Astrocyte (in vitro differentiated cells and primary cell): ENCODE measurements around the gene YPEL5. TPM values are rescaled to one million over a fixed set of nuclear protein-coding genes. Genes with fewer than 3 reads are reported as not detected.

ENCODE experiments used
- DNase-seq: peaks from one replicate; pipeline ENCODE4 v3.0.0-alpha.2; 2010; ENCODE audit warnings: low read depth
- FAIRE-seq: peaks from 2 replicates; lab custom pipeline; 2011; peaks lifted over from hg19 to GRCh38; lab: Jason Lieb, UNC
- H2AFZ ChIP-seq: 2 replicates; pipeline ENCODE4 v1.6.0; 2012; ENCODE audit warnings: low read depth, low read length, inconsistent platforms
- H3K27ac ChIP-seq: 2 replicates; pipeline ENCODE4 v1.5.1; 2011; ENCODE audit warnings: low read depth, low read length, inconsistent platforms
- H3K27me3 ChIP-seq: 2 replicates; pipeline ENCODE4 v1.6.0; 2011; ENCODE audit warnings: low read length, inconsistent platforms; ENCODE audit not compliant: insufficient read depth
- H3K36me3 ChIP-seq: 2 replicates; pipeline ENCODE4 v1.5.1; 2011; ENCODE audit warnings: low read length, inconsistent platforms; ENCODE audit not compliant: insufficient read depth
- H3K4me1 ChIP-seq: 2 replicates; pipeline ENCODE4 v1.5.1; 2011; ENCODE audit warnings: low read length, inconsistent platforms; ENCODE audit not compliant: insufficient read depth
- H3K4me2 ChIP-seq: 2 replicates; pipeline ENCODE4 v1.6.0; 2012; ENCODE audit warnings: low read length, inconsistent platforms
- H3K4me3 ChIP-seq: 2 replicates; pipeline ENCODE4 v1.5.1; 2011; ENCODE audit warnings: low read depth, mild to moderate bottlenecking, low read length, inconsistent platforms; ENCODE audit not compliant: insufficient read depth
- H3K79me2 ChIP-seq: 2 replicates; pipeline ENCODE4 v1.6.0; 2012; ENCODE audit warnings: mild to moderate bottlenecking, low read length, inconsistent platforms; ENCODE audit not compliant: insufficient read depth
- H3K9ac ChIP-seq: 2 replicates; pipeline ENCODE4 v1.6.0; 2012; ENCODE audit warnings: mild to moderate bottlenecking, low read length, inconsistent platforms
- H3K9me3 ChIP-seq: 2 replicates; pipeline ENCODE4 v1.5.1; 2012; ENCODE audit warnings: low read depth, mild to moderate bottlenecking, low read length, inconsistent platforms; ENCODE audit not compliant: insufficient read depth
- H4K20me1 ChIP-seq: 2 replicates; pipeline ENCODE4 v1.6.0; 2012; ENCODE audit warnings: low read length, inconsistent platforms; ENCODE audit not compliant: insufficient read depth
- H3K27ac Mint-ChIP-seq: one replicate; pipeline ENCODE4 v1.8.0; 2021; ENCODE audit warnings: mild to moderate bottlenecking, mixed read lengths; ENCODE audit not compliant: unreplicated experiment
- H3K27me3 Mint-ChIP-seq: one replicate; pipeline ENCODE4 v1.8.0; 2021; ENCODE audit warnings: low read depth, mixed read lengths; ENCODE audit not compliant: unreplicated experiment
- H3K36me3 Mint-ChIP-seq: one replicate; pipeline ENCODE4 v1.8.0; 2021; ENCODE audit warnings: low read depth, mixed read lengths; ENCODE audit not compliant: unreplicated experiment
- H3K4me1 Mint-ChIP-seq: one replicate; pipeline ENCODE4 v1.8.0; 2021; ENCODE audit warnings: low read depth, mixed read lengths; ENCODE audit not compliant: unreplicated experiment
- H3K4me3 Mint-ChIP-seq: one replicate; pipeline ENCODE4 v1.8.0; 2021; ENCODE audit warnings: mild to moderate bottlenecking, moderate library complexity, mixed read lengths; ENCODE audit not compliant: unreplicated experiment
- H3K9me3 Mint-ChIP-seq: one replicate; pipeline ENCODE4 v1.8.0; 2021; ENCODE audit warnings: mild to moderate bottlenecking, mixed read lengths; ENCODE audit not compliant: unreplicated experiment
- CTCF ChIP-seq: IDR thresholded peaks from 2 replicates; pipeline ENCODE4 v1.5.1; 2011; ENCODE audit warnings: low read depth, mild to moderate bottlenecking, inconsistent platforms, low read length, moderate library complexity; ENCODE audit not compliant: insufficient read depth
- EZH2 ChIP-seq: IDR thresholded peaks from 2 replicates; pipeline ENCODE4 v1.6.1; 2012; ENCODE audit warnings: mild to moderate bottlenecking, low read length, inconsistent platforms; ENCODE audit not compliant: insufficient read depth
- total RNA-seq: library from RNA; stranded (reverse); gene quantifications from 2 replicates; pipeline ENCODE4 v1.2.1, GENCODE V29; 2021

YPEL5 gene
- total RNA-seq, 1 donor from 2014 or later = 149 TPM

- H3K79me2 ChIP-seq = no peaks in the 10 kb centered on the region
- no peak overlapping the region for H3K4me3 ChIP-seq
- FAIRE-seq (no peak), DNase-seq (peak; percentile 23)
- peaks cover 17% of the 10 kb centered on the region for H3K36me3 Mint-ChIP-seq
- no peak overlapping the region for H3K27ac ChIP-seq
- H3K4me3 Mint-ChIP-seq = no peak overlapping the region
- H3K9me3 Mint-ChIP-seq = peaks cover 3% of the 10 kb centered on the region
- peaks cover 26% of the 10 kb centered on the region for H4K20me1 ChIP-seq
- no peaks in the 10 kb centered on the region for H3K4me1 ChIP-seq
- H3K4me1 Mint-ChIP-seq = peaks cover 6% of the 10 kb centered on the region
- no peak overlapping the region for H2AFZ ChIP-seq
- no peaks in the 10 kb centered on the region for H3K27me3 Mint-ChIP-seq
- TF ChIP-seq EZH2 (no peak), CTCF (no peak)
- peak overlapping the region; percentile 82 for H3K27ac Mint-ChIP-seq
- no peak overlapping the region for H3K4me2 ChIP-seq
- H3K9ac ChIP-seq = no peak overlapping the region
- H3K36me3 ChIP-seq = peaks cover 12% of the 10 kb centered on the region
- H3K9me3 ChIP-seq = no peaks in the 10 kb centered on the region
- no peaks in the 10 kb centered on the region for H3K27me3 ChIP-seq
These were observed 17.5 kb downstream of the YPEL5 start for GRCh38 chr2:30164131-30164925.

GRCh38 chr2:30165050-30165520 is 18.3 kb downstream of the YPEL5 start:
- Histone ChIP-seq H3K4me3 (no peak overlapping the region), H3K36me3 (peaks cover 5% of the 10 kb centered on the region), H3K79me2 (no peaks in the 10 kb centered on the region), H3K9ac (no peak overlapping the region), H3K9me3 (no peaks in the 10 kb centered on the region), H3K4me1 (no peaks in the 10 kb centered on the region), H2AFZ (no peak overlapping the region), H3K27me3 (no peaks in the 10 kb centered on the region), H3K27ac (no peak overlapping the region), H3K4me2 (no peak overlapping the region), H4K20me1 (peaks cover 21% of the 10 kb centered on the region)
- Mint-ChIP-seq H3K4me3 (no peak overlapping the region), H3K27ac (no peak overlapping the region), H3K27me3 (no peaks in the 10 kb centered on the region), H3K36me3 (peaks cover 13% of the 10 kb centered on the region), H3K9me3 (peaks cover 3% of the 10 kb centered on the region), H3K4me1 (peaks cover 6% of the 10 kb centered on the region)
- FAIRE-seq (peak; percentile 49), DNase-seq (peak; percentile 80)
- no peak for TF ChIP-seq EZH2
- TF ChIP-seq CTCF = peak; percentile 99

- Mint-ChIP-seq H3K27me3 (no peaks in the 10 kb centered on the region), H3K36me3 (peaks cover 13% of the 10 kb centered on the region), H3K27ac (no peak overlapping the region), H3K9me3 (peaks cover 3% of the 10 kb centered on the region), H3K4me1 (peaks cover 6% of the 10 kb centered on the region), H3K4me3 (no peak overlapping the region)
- no peak for DNase-seq
- Histone ChIP-seq H3K9ac (no peak overlapping the region), H3K4me1 (no peaks in the 10 kb centered on the region), H4K20me1 (peaks cover 16% of the 10 kb centered on the region), H3K9me3 (no peaks in the 10 kb centered on the region), H3K4me3 (no peak overlapping the region), H3K4me2 (no peak overlapping the region), H3K36me3 (no peaks in the 10 kb centered on the region), H3K27me3 (no peaks in the 10 kb centered on the region), H2AFZ (no peak overlapping the region), H3K79me2 (no peaks in the 10 kb centered on the region), H3K27ac (no peak overlapping the region)
- FAIRE-seq = no peak
- TF ChIP-seq CTCF (no peak), EZH2 (no peak)
These were observed 18.8 kb downstream of the YPEL5 start for GRCh38 chr2:30165617-30166016.
